HG03066 (cell line): ENCODE results near the gene LRR1.
"Not testable (repeated sequence)": the region's sequence is repeated elsewhere in the genome, so short reads cannot be mapped to it uniquely, and the experiment has no call there.

ENCODE experiments used
- ATAC-seq: cut with Tn5 transposase; IDR thresholded peaks from one replicate; pipeline ENCODE4 v1.9.1; 2021; ENCODE audit warnings: low read depth; ENCODE audit not compliant: unreplicated experiment

Gene LRR1

DNA sequence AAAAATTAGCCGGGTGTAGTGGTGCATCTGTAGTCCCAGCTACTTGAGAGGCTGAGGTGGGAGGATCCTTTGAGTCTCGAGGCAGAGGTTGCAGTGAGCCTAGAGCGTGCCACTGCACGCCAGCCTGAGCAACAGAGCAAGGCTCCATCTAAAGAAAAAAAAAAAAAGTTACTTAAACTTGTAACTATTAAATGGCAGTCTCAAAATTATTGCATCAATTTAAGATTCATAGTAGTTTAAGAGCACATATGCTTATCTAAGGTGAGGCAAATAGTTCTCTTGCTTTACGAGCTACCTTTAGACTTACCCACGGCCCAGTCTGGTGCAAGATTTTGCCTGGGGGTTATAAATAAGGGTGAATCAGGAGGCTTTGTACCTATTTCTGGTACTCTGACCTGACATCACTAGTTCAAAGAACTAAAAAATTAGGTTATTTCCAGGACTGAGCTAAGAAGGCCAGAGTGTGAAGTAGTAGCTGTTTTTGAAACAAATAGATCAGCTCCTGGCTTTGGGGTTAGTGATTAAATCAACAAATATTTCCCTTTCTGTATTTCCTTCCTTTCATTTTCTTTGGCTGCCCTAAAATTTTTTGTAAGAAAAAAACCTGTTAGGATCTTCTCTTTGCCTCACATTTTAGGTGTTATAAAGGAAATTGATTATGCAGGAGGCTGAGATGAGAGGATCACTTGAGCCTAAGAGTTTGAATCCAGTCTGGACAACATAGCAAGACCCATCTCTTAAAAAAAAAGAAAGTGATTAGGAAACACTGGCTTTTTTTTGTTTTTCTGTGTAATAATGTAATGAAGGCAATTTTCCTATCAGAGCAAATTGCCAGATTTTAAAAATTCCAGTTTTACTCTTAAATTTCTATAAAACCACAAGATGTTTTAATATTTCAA lies 25.4 kb downstream of the LRR1 start:
- no peak for ATAC-seq

- peak; percentile 76 for ATAC-seq
These were observed 35.2 kb downstream of the LRR1 start for GRCh38 chr14:49633640-49634546.

DNA sequence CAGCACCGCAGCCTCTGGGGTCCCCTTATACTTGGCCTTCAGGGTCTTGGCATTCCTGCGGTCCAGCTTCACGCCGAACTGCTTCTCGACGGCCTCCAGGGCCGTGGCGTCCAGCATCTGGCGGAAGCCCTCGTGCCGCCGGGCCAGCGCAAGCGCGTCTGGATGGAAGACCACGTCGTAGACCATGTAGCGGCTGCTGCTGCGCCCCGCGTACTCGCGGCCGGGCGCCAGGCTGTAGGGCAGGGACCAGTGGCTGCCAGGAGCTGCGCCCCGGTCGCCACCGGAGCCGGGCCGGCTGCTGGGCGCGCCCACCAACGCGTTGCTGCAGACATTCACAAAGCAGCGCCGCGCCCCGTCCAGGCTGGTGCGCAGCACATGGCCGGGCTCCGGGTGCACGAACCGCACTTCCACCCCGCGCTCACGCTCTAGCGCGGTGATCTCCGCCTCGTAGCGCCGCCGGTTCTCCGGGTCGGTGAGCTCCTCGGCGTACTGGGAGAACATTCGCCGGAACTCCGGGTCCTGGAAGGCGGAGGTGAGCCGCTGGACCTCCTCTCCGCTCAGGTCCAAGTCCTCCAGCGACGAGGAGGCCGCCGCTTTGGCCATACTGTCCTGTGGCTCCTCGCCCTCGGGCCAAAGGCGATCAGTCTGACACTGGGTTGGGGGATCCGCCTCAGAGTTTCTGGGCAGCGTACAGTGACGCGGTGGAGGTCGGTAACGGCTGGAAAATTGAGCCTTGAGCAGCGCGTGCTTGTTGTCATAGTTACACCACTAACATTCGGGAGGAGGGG lies 36.0 kb downstream of the LRR1 start, which contains the start of gene DNAAF2:
Gene DNAAF2 (minus strand): TSS at position 698 of the 788 bp plus-strand sequence. CDS start 95 bp downstream, at position 603.
- ATAC-seq = peak; percentile 23

GRCh38 chr14:49636866-49637265 lies 38.1 kb downstream of the LRR1 start:
- no peak for ATAC-seq

DNA sequence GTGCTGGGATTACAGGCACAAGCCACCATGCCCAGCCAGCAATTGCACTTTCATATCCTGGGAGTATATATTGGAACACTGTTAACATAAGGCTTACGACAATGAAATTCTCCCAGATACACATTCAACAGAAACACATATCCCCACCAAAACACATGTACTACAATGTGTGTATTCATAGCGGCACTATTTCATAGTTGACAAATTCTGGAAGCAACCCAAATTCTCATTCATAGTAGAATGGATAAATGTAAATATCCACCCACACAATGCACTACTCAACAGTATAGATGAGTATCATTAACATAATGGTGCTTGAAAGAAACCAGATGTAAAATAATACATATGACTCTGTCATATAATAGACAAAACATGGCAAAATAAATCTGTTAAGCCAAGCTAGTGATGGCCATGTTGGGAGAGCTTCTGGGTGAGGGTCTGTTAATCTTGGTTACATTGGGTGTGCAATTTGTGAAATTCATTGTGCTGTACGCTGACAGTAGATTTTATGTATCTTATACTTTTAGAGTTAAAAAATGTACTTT lies 38.9 kb downstream of the LRR1 start:
- ATAC-seq = no peak

DNA sequence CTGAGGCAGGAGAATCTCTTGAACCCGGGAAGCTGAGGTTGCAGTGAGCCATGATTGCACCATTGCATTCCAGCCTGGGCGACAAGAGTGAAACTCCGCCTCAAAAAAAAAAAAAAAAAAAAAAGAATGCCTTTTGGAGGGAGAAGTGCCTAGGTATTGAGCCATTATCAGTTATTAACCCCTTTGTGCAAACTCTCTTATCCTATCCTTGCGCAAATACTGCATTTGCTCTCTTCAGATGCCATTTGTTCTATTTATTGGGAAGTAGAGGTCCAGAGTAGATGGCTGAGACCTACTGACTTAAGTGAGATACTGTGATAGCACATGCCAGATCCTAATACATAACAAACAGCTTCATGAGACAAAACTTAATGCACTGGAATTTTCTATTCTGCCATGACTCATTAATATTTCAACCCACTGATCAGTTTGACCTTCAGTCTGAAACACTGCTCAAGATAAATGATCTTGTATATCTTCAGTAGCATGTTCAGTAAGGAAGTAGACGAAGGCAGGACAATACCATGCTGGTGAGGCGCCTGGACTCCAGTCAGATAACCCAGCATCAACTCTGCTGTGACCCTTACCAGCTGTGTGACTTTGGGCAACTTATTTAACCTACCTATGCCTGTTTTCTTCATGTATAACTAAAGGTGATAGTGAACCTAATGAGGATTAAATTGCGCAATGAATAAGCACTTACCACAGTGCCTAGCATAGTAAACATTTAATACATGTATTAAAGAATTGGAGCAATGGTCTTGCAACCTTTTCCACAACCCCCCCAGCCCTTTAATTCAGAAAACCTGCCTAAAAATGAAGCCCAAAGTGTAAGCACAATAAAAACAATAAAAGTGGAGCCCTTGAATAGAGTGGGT lies 42.0 kb downstream of the LRR1 start:
- no peak for ATAC-seq

GRCh38 chr14:49641697-49642129 lies 43.0 kb downstream of the LRR1 start:
- ATAC-seq = no peak

- ATAC-seq = no peak
These were observed 43.4 kb downstream of the LRR1 start for GRCh38 chr14:49642163-49642562.

- no peak for ATAC-seq
These were observed 54.8 kb downstream of the LRR1 start for GRCh38 chr14:49653508-49653907.

GRCh38 chr14:49654511-49654910 lies 55.8 kb downstream of the LRR1 start:
- ATAC-seq = no peak

DNA sequence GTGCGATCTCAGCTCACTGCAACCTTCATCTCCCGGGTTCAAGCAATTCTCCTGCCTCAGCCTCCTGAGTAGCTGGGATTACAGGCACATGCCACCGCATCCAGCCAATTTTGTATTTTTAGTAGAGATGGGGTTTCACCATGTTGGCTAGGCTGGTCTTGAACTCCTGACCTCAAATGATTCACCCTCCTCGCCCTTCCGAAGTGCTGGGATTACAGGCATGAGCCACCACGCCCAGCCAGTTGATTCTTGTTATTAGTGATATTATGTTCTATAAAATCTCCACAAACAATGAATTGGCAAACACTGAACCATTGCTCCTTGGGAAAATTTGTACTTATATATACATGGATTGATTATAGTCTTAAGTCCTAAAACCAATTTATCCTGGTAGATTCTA lies 58.8 kb downstream of the LRR1 start:
- not testable (repeated sequence) for ATAC-seq

DNA sequence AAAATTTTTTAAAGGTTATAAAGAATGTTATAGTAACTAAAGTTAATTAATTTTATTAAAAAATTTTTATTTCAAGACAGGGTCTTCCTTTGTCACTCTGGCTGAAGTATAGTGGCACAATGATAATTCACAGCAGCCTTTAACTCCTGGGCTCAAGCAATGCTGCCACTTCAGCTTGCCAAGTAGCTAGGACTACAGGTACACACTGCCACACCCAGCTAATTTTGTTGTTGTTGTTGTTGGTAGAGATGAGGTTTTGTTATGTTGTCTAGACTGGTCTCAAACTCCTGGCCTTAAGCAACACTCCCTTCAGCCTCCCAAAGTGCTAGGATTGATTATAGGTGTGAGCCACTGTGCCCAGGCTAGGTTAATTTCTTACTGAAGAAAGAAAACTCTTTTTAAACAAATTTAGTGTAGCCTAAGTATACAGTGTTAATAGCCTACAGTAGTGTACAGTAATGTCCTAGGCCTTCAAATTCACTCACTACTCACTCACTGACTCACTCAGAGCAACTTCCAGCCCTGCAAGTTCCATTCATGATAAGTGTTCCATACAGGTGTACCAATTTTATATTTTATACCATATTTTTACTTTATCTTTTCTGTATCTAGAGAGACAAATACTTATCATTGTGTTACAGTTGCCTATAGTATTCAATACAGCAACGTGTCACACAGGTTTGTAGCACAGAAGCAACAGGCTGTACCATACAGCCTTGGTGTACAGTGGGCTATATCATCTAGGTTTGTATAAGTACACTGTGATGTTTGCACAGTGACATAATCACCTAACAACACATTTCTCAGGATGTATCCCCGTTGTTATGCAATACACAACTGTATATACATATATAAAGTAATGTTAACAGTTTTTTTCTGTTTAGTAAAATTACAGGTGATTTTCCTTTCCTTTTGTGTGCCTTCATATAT lies 61.1 kb downstream of the LRR1 start:
- no peak for ATAC-seq
